ENCODE measurements around the gene LARP4B.

Gene LARP4B

GRCh38 chr10:807958-808353 lies 123.5 kb downstream of the LARP4B start:
- no peak overlapping the region for H3K4me3 ChIP-seq (ENCODE audit: low read depth, low read length)
- DNase-seq (ENCODE audit: low read depth), result no peak
- TF ChIP-seq CTCF (IDR thresholded peaks at IDR 0.05; ENCODE audit: low read depth, low read length, missing control alignments), result no peak
- in situ Hi-C loops (cut with HindIII; ENCODE audit: low sequenced_read_pairs), result no loop called here

GRCh38 chr10:807163-807957 lies 124.1 kb downstream of the LARP4B start:
- no peak for DNase-seq (ENCODE audit: low read depth)

GRCh38 chr10:806451-807162 lies 124.9 kb downstream of the LARP4B start:
- DNase-seq (ENCODE audit: low read depth), result no peak
- no peak for TF ChIP-seq CTCF (IDR thresholded peaks at IDR 0.05; ENCODE audit: low read depth, low read length, missing control alignments)
- in situ Hi-C loops (cut with HindIII; ENCODE audit: low sequenced_read_pairs), result no loop called here
- no peak overlapping the region for H3K4me3 ChIP-seq (ENCODE audit: low read depth, low read length)

More at GRCh38 chr10:807163-807957, 124.1 kb downstream of the LARP4B start:
- no peak overlapping the region for H3K4me3 ChIP-seq (ENCODE audit: low read depth, low read length)
- TF ChIP-seq CTCF (IDR thresholded peaks at IDR 0.05; ENCODE audit: low read depth, low read length, missing control alignments), result no peak
- in situ Hi-C loops (cut with HindIII; ENCODE audit: low sequenced_read_pairs), result no loop called here

GRCh38 chr10:805620-806305 lies 125.7 kb downstream of the LARP4B start:
- H3K4me3 ChIP-seq (ENCODE audit: low read depth, low read length), result no peak overlapping the region
- no peak for TF ChIP-seq CTCF (IDR thresholded peaks at IDR 0.05; ENCODE audit: low read depth, low read length, missing control alignments)
- in situ Hi-C loops (cut with HindIII; ENCODE audit: low sequenced_read_pairs), result no loop called here
- no peak for DNase-seq (ENCODE audit: low read depth)

GRCh38 chr10:804787-805619 lies 126.5 kb downstream of the LARP4B start:
- in situ Hi-C loops (cut with HindIII; ENCODE audit: low sequenced_read_pairs), result no loop called here
- H3K4me3 ChIP-seq (ENCODE audit: low read depth, low read length), result no peak overlapping the region
- DNase-seq (ENCODE audit: low read depth), result no peak
- no peak for TF ChIP-seq CTCF (IDR thresholded peaks at IDR 0.05; ENCODE audit: low read depth, low read length, missing control alignments)
